Trophoblast cell (in vitro differentiated cells and primary cell): Measurements from ENCODE around the gene NAP1L4.

ENCODE experiments used
- DNase-seq, 2 donors: peaks; one replicate each; pipeline ENCODE4 v3.0.0-alpha.2; 2016
- H2AFZ ChIP-seq: 2 replicates; pipeline ENCODE4 v1.6.1; 2013; ENCODE audit warnings: low read length, moderate library complexity, mild to moderate bottlenecking; ENCODE audit not compliant: insufficient read depth, poor library complexity
- H2AK5ac ChIP-seq: 2 replicates; pipeline ENCODE4 v1.6.1; 2013; ENCODE audit warnings: mild to moderate bottlenecking, low read length
- H2BK120ac ChIP-seq: 2 replicates; pipeline ENCODE4 v1.6.1; 2013; ENCODE audit warnings: low read length, mild to moderate bottlenecking, moderate library complexity; ENCODE audit not compliant: insufficient read depth, poor library complexity
- H2BK12ac ChIP-seq: 2 replicates; pipeline ENCODE4 v1.6.1; 2013; ENCODE audit warnings: mild to moderate bottlenecking, low read length, moderate library complexity
- H2BK5ac ChIP-seq: 2 replicates; pipeline ENCODE4 v1.6.1; 2013; ENCODE audit warnings: low read length, low read depth, moderate library complexity, mild to moderate bottlenecking; ENCODE audit not compliant: poor library complexity
- H3K14ac ChIP-seq: 2 replicates; pipeline ENCODE4 v1.6.1; 2013; ENCODE audit warnings: mild to moderate bottlenecking, low read length
- H3K18ac ChIP-seq: 2 replicates; pipeline ENCODE4 v1.6.1; 2013; ENCODE audit warnings: mild to moderate bottlenecking, low read length
- H3K23ac ChIP-seq: 2 replicates; pipeline ENCODE4 v1.6.1; 2013; ENCODE audit warnings: low read length
- H3K27ac ChIP-seq: 2 replicates; pipeline ENCODE4 v1.5.1; 2013; ENCODE audit warnings: low read depth, mild to moderate bottlenecking, inconsistent platforms, low read length, moderate library complexity
- H3K27me3 ChIP-seq: 2 replicates; pipeline ENCODE4 v1.6.1; 2013; ENCODE audit warnings: inconsistent platforms, mild to moderate bottlenecking, low read length, moderate library complexity; ENCODE audit not compliant: insufficient read depth
- H3K36me3 ChIP-seq, 2 experiments: 1 replicate in 1 of 2; 2 replicates in 1 of 2; pipeline ENCODE4 v1.6.1; 2013; ENCODE audit warnings: low read length in 2 of 2, mild to moderate bottlenecking in 2 of 2, moderate library complexity in 1 of 2; ENCODE audit not compliant: insufficient read depth in 2 of 2, control insufficient read depth in 1 of 2
- H3K4ac ChIP-seq: 2 replicates; pipeline ENCODE4 v1.6.1; 2013; ENCODE audit warnings: low read depth, mild to moderate bottlenecking, low read length, moderate library complexity
- H3K4me1 ChIP-seq, 2 experiments: 1 replicate in 1 of 2; 2 replicates in 1 of 2; pipeline ENCODE4 v1.6.1; 2013; ENCODE audit warnings: low read length in 2 of 2, mild to moderate bottlenecking in 2 of 2, moderate library complexity in 1 of 2; ENCODE audit not compliant: insufficient read depth in 2 of 2, control insufficient read depth in 1 of 2
- H3K4me2 ChIP-seq: 2 replicates; pipeline ENCODE4 v1.6.1; 2013; ENCODE audit warnings: inconsistent platforms, mild to moderate bottlenecking, low read length, moderate library complexity
- H3K4me3 ChIP-seq: 2 replicates; pipeline ENCODE4 v1.5.1; 2013; ENCODE audit warnings: mild to moderate bottlenecking, low read depth, low read length, inconsistent platforms
- H3K79me1 ChIP-seq: one replicate; pipeline ENCODE4 v1.6.1; 2013; ENCODE audit warnings: low read length
- H3K79me2 ChIP-seq: 2 replicates; pipeline ENCODE4 v1.6.1; 2013; ENCODE audit warnings: low read length, mild to moderate bottlenecking; ENCODE audit not compliant: control insufficient read depth, insufficient read depth, poor library complexity
- H3K9ac ChIP-seq: 2 replicates; pipeline ENCODE4 v1.6.1; 2013; ENCODE audit warnings: mild to moderate bottlenecking, low read length
- H3K9me3 ChIP-seq: 2 replicates; pipeline ENCODE4 v1.6.1; 2013; ENCODE audit warnings: low read depth, mild to moderate bottlenecking, control low read depth, inconsistent platforms, low read length; ENCODE audit not compliant: insufficient read depth
- H4K12ac ChIP-seq: 2 replicates; pipeline ENCODE4 v1.6.1; 2013; ENCODE audit warnings: low read depth, mild to moderate bottlenecking, low read length, moderate library complexity
- H4K8ac ChIP-seq: 2 replicates; pipeline ENCODE4 v1.6.1; 2013; ENCODE audit warnings: low read depth, mild to moderate bottlenecking, low read length, moderate library complexity
- H4K91ac ChIP-seq: one replicate; pipeline ENCODE4 v1.6.1; 2013; ENCODE audit warnings: low read depth, mild to moderate bottlenecking, low read length, moderate library complexity
- WGBS: extraction: QIAGEN DNeasy Blood & Tissue Kit; methylation state at CpG from one replicate; pipeline ENCODE4 v1.1.7; 2013; ENCODE audit warnings: missing lambda C conversion rate; ENCODE audit not compliant: insufficient read length, insufficient coverage; ENCODE audit errors: extremely low coverage; 5-methylcytosine and 5-hydroxymethylcytosine counted together

The NAP1L4 gene

DNA sequence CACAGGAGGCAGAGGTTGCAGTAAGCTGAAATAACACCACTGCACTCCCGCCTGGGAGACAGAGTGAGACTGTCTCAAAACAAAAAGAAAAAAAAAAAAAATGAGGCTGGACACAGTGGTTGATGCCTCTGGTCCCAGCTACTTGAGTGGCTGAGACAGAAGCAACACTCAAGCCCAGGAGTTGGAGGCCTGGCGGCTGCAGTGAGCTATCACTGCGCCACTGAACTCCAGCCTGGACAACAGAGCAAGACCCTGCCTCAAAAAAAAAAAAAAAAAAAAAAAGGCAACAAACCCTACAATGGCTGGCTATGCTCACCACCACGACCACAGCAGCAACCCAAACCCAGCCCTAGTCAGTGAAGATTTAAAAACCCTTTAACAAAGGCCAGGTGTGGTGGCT, 8.2 kb downstream of the NAP1L4 start:
- WGBS, result no CpG with 5 or more reads among the region's 4 CpGs
- no peak overlapping the region for H2BK12ac ChIP-seq
- H3K4me1 ChIP-seq, result no peaks in the 10 kb centered on the region
- H3K4me3 ChIP-seq, result no peak overlapping the region
- DNase-seq, result no peak
- H3K23ac ChIP-seq, result no peak overlapping the region
- H3K9ac ChIP-seq, result no peak overlapping the region
- no peak overlapping the region for H2BK5ac ChIP-seq
- peaks cover 26% of the 10 kb centered on the region for H3K79me2 ChIP-seq
- H3K18ac ChIP-seq, result no peak overlapping the region
- no peak overlapping the region for H4K91ac ChIP-seq
- no peak overlapping the region for H3K27ac ChIP-seq
- H3K4me2 ChIP-seq, result no peak overlapping the region
- H3K27me3 ChIP-seq, result no peaks in the 10 kb centered on the region
- H4K12ac ChIP-seq, result no peak overlapping the region
- no peak overlapping the region for H3K14ac ChIP-seq
- peaks cover 4 to 8% of the 10 kb centered on the region in 2 experiments for H3K36me3 ChIP-seq
- H2AK5ac ChIP-seq, result no peak overlapping the region
- H3K79me1 ChIP-seq, result no peaks in the 10 kb centered on the region
- peak overlapping the region; percentile 95 for H3K4ac ChIP-seq
- no peaks in the 10 kb centered on the region for H3K9me3 ChIP-seq
- H2BK120ac ChIP-seq, result no peak overlapping the region
- no peak overlapping the region for H4K8ac ChIP-seq
- H2AFZ ChIP-seq, result no peak overlapping the region

DNA sequence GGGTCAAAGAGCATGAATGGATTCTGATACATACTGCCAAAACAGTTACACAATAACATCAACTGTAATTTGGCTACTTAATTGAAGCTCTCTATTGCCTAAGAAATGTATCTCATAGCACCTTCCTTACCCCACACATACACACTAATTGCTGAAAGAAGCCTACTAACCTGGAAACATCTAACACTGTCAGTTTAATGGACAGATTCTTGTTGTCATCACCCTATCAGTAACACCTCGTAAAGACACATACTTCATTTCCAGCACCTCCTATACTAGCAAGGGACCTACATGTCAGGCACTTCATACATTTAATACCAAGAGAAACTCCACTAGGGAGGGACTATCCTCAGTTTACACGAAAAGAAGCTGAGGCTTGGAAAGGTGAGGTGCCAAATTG, 9.9 kb downstream of the NAP1L4 start:
- H2BK5ac ChIP-seq, result no peak overlapping the region

DNA sequence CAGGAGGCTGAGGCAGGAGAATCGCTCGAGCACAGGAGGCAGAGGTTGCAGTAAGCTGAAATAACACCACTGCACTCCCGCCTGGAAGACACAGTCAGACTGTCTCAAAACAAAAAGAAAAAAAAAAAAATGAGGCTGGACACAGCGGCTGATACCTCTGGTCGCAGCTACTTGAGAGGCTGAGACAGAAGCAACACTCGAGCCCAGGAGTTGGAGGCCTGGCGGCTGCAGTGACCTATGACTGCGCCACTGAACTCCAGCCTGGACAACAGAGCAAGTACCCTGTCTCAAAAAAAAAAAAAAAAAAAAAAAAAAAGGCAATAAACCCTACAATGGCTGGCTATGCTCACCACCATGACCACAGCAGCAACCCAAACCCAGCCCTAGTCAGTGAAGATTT, 11.0 kb downstream of the NAP1L4 start:
- H3K4me1 ChIP-seq, result no peaks in the 10 kb centered on the region
- no peaks in the 10 kb centered on the region for H3K27me3 ChIP-seq
- no peak overlapping the region for H3K27ac ChIP-seq

More for the DNA sequence above, 9.9 kb downstream of the NAP1L4 start:
- Histone ChIP-seq H3K79me1 (no peaks in the 10 kb centered on the region), H2AFZ (no peak overlapping the region), H4K12ac (no peak overlapping the region), H3K79me2 (peaks cover 20% of the 10 kb centered on the region), H2BK12ac (no peak overlapping the region), H3K36me3 (peaks cover 4 to 11% of the 10 kb centered on the region in 2 experiments), H3K27ac (no peak overlapping the region), H3K18ac (no peak overlapping the region), H3K4me2 (no peak overlapping the region), H3K14ac (no peak overlapping the region), H3K23ac (no peak overlapping the region), H4K8ac (no peak overlapping the region), H3K4me1 (no peaks in the 10 kb centered on the region), H3K9me3 (no peaks in the 10 kb centered on the region), H3K4me3 (no peak overlapping the region), H4K91ac (no peak overlapping the region), H2BK120ac (no peak overlapping the region), H2AK5ac (no peak overlapping the region), H3K9ac (no peak overlapping the region), H3K27me3 (no peaks in the 10 kb centered on the region), H3K4ac (peak overlapping the region; percentile 77)
- no CpG with 5 or more reads among the region's 2 CpGs for WGBS
- DNase-seq, result no peak

DNA sequence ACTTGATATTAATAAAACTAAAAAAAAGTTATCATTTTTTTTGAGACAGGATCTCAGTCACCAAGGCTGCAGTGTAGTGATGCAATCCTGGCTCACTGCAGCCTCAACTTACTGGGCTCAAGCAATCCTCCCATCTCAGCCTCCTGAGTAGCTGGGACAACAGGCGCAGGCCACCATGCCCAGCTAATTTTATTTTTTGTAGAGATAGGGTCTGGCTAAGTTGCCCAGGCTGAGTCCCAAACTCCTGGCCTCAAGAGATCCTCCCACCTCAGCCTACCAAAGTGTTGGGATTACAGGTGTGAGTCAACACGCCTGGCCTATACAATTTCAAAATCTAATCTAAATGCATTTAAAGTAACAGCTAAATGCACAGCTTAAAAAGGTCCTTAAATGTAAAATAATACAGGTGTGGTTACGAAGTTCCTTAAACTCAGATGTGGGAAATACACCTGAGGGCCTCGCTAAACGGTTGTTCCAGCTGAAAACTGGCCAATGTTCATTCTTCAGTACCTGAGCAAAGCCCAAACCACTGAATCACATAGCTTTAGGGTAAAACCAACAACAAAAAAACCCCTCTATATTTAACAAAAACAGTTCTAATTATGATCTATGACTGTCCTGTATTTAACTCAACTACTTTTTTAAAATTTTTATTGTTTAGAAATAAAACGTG, 11.8 kb downstream of the NAP1L4 start:
- no peak overlapping the region for H3K18ac ChIP-seq
- no peak overlapping the region for H4K12ac ChIP-seq
- H3K79me1 ChIP-seq, result no peaks in the 10 kb centered on the region
- no peaks in the 10 kb centered on the region for H3K4me1 ChIP-seq
- peak overlapping the region; percentile 88 for H3K4ac ChIP-seq
- peak; percentile 36 to 59 for DNase-seq
- H3K4me3 ChIP-seq, result no peak overlapping the region
- H2BK120ac ChIP-seq, result no peak overlapping the region
- no peak overlapping the region for H3K9ac ChIP-seq
- H3K14ac ChIP-seq, result no peak overlapping the region
- no peak overlapping the region for H3K27ac ChIP-seq
- WGBS, result no CpG with 5 or more reads among the region's 6 CpGs
- H4K91ac ChIP-seq, result no peak overlapping the region
- H2BK5ac ChIP-seq, result no peak overlapping the region
- no peak overlapping the region for H3K23ac ChIP-seq
- H3K27me3 ChIP-seq, result no peaks in the 10 kb centered on the region
- no peak overlapping the region for H2BK12ac ChIP-seq
- peaks cover 12% of the 10 kb centered on the region for H3K79me2 ChIP-seq
- no peak overlapping the region for H4K8ac ChIP-seq
- no peak overlapping the region for H2AFZ ChIP-seq
- H3K36me3 ChIP-seq, result peaks cover 9 to 25% of the 10 kb centered on the region in 2 experiments
- no peaks in the 10 kb centered on the region for H3K9me3 ChIP-seq
- no peak overlapping the region for H3K4me2 ChIP-seq
- no peak overlapping the region for H2AK5ac ChIP-seq

More for the DNA sequence above, 11.0 kb downstream of the NAP1L4 start:
- no peak overlapping the region for H2BK12ac ChIP-seq
- H3K18ac ChIP-seq, result no peak overlapping the region
- no peak overlapping the region for H2BK120ac ChIP-seq
- no peak overlapping the region for H3K4me3 ChIP-seq
- H3K23ac ChIP-seq, result no peak overlapping the region
- H4K12ac ChIP-seq, result no peak overlapping the region
- H3K4me2 ChIP-seq, result no peak overlapping the region
- H3K36me3 ChIP-seq, result peaks cover 8 to 20% of the 10 kb centered on the region in 2 experiments
- H3K4ac ChIP-seq, result peak overlapping the region; percentile 46
- H3K9me3 ChIP-seq, result no peaks in the 10 kb centered on the region
- H2BK5ac ChIP-seq, result no peak overlapping the region
- H4K8ac ChIP-seq, result no peak overlapping the region
- H3K79me1 ChIP-seq, result no peaks in the 10 kb centered on the region
- no peak overlapping the region for H2AK5ac ChIP-seq
- no peak overlapping the region for H2AFZ ChIP-seq
- no CpG with 5 or more reads among the region's 8 CpGs for WGBS
- DNase-seq, result no peak
- H3K9ac ChIP-seq, result no peak overlapping the region
- no peak overlapping the region for H3K14ac ChIP-seq
- H3K79me2 ChIP-seq, result peaks cover 14% of the 10 kb centered on the region
- H4K91ac ChIP-seq, result no peak overlapping the region
